Adrenal gland (tissue), 5 donors: ENCODE results near the gene TM9SF4.

Experiments used
- CTCF ChIP-seq, 6 experiments: fragments of 450-650 bp in 4 of 6; fragments of 200-600 bp in 2 of 6; sonication (generic) in 1 of 6; IDR thresholded peaks; 1 replicate in 5 of 6; 2 replicates in 1 of 6; pipeline versions ENCODE4 v1.5.1 to v1.8.0; 2016 to 2021; ENCODE audit warnings: antibody characterized with exemption in 6 of 6, mild to moderate bottlenecking in 2 of 6, moderate library complexity in 1 of 6
- POLR2A ChIP-seq, 2 donors: fragments of 450-650 bp; IDR thresholded peaks; one replicate each; pipeline ENCODE4 v1.6.1; 2017; ENCODE audit warnings: antibody characterized with exemption in 2 of 2, mild to moderate bottlenecking in 2 of 2, moderate library complexity in 1 of 2
- donor health status: DM: no; HTN: no; CAD: no.

GRCh38 chr20:32193996-32194395 is 84.5 kb downstream of the TM9SF4 start:
- TF ChIP-seq POLR2A (IDR thresholded peaks at IDR 0.05) (no peak), CTCF (IDR thresholded peaks at IDR 0.05) (no peak)
